ENCODE data around the gene FBXL17. TPM values are rescaled to one million over a fixed set of nuclear protein-coding genes. Genes with fewer than 3 reads are reported as not detected.

FBXL17 gene
- total and polyA plus RNA-seq, 4 donors, result 30.0 to 58.0 (median 40.3) TPM

DNA sequence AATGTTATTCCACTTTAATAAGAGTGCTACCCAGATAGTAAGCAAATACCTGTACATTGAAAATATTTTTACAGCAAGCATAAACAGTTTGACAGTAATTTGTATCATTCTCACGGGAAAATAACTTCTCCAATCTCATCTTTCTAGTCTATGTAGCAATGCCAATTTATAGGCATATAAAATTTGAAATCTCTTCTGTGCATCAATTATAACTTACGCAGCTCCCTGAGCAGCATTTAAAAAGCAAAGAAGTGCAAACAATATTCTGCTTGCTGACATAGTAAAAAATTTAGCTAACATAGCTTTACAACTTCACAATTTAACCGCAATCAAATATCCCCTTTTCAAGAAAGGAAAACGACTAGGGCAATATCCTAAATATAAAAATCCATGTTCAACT lies 257.3 kb downstream of the FBXL17 start:
- H3K27ac ChIP-seq (ENCODE audit: low read depth, low read length), result no peak overlapping the region
- no peaks in the 10 kb centered on the region for H3K9me3 ChIP-seq (ENCODE audit: control insufficient read depth, insufficient read depth, low read length)
- DNase-seq (ENCODE audit: low read depth in 4 of 6, low spot score in 6 of 6), result peak in 1 of 6 donors; percentile 74
- H3K4me1 ChIP-seq (ENCODE audit: control insufficient read depth, insufficient read depth, low read length), result no peaks in the 10 kb centered on the region
- H3K27me3 ChIP-seq (ENCODE audit: control insufficient read depth, insufficient read depth, low read length), result no peaks in the 10 kb centered on the region
- no CpG with 5 or more reads among the region's 4 CpGs for whole genome bisulfite sequencing (ENCODE audit: insufficient coverage)
- H3K36me3 ChIP-seq (ENCODE audit: control insufficient read depth, insufficient read depth, low read length), result no peaks in the 10 kb centered on the region
- no peak overlapping the region for H3K4me3 ChIP-seq (ENCODE audit: low read depth, low read length)

DNA sequence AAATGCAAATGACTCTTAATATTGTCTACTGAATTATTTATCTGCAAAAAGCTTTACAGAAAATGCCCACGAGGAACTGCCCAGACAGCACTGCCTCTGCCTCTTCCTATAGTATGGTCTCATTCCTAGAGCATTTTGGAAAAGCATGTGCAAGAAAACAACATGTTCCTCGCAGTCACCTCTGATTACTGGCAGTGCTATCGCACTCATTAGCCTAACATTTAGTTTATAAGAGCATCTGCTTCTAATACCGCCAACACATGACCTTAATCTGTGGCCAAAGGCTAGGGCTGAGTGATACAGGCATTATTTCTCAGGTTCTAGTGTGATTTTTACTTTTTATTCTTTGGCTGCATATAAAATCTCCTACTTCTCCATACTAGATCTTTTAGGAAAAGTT lies 259.2 kb downstream of the FBXL17 start:
- Histone ChIP-seq H3K27ac (ENCODE audit: low read depth, low read length) (no peak overlapping the region), H3K4me1 (ENCODE audit: control insufficient read depth, insufficient read depth, low read length) (no peaks in the 10 kb centered on the region), H3K36me3 (ENCODE audit: control insufficient read depth, insufficient read depth, low read length) (no peaks in the 10 kb centered on the region), H3K4me3 (ENCODE audit: low read depth, low read length) (no peak overlapping the region), H3K27me3 (ENCODE audit: control insufficient read depth, insufficient read depth, low read length) (no peaks in the 10 kb centered on the region), H3K9me3 (ENCODE audit: control insufficient read depth, insufficient read depth, low read length) (no peaks in the 10 kb centered on the region)
- DNase-seq (ENCODE audit: low read depth in 4 of 6, low spot score in 6 of 6), result peak in 1 of 6 donors; percentile 22
- WGBS (ENCODE audit: insufficient coverage), result 50% methylated on average over 1 of the region's 4 CpGs

- H3K27ac ChIP-seq (ENCODE audit: low read depth, low read length), result no peak overlapping the region
- no peaks in the 10 kb centered on the region for H3K4me1 ChIP-seq (ENCODE audit: control insufficient read depth, insufficient read depth, low read length)
- 100% methylated on average over 2 of the region's 2 CpGs for WGBS (ENCODE audit: insufficient coverage)
- H3K27me3 ChIP-seq (ENCODE audit: control insufficient read depth, insufficient read depth, low read length), result no peaks in the 10 kb centered on the region
- H3K4me3 ChIP-seq (ENCODE audit: low read depth, low read length), result no peak overlapping the region
- DNase-seq (ENCODE audit: low read depth in 4 of 6, low spot score in 6 of 6), result no peak
- H3K9me3 ChIP-seq (ENCODE audit: control insufficient read depth, insufficient read depth, low read length), result no peaks in the 10 kb centered on the region
- H3K36me3 ChIP-seq (ENCODE audit: control insufficient read depth, insufficient read depth, low read length), result no peaks in the 10 kb centered on the region
Observed at GRCh38 chr5:108118813-108119514, 262.9 kb downstream of the FBXL17 start.

DNA sequence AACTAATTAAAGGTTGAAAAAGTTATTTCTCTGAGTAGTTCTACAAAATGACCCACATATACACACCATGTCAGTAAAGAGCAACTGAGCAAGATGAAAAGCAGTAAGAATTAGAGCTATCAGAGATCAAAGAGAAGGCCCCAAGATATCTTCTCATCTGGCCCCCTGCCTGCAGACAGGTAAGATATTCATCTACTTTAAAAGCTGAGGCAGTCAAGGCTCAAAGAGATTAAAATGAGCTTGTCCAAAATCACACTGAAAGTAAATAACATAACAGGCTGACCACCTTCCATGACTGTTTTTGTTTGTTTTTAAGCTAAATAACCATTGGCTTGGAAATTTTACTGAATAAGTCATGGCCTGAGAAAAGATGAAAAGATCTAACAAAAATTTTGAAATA lies 266.2 kb downstream of the FBXL17 start:
- no peak for DNase-seq (ENCODE audit: low read depth in 4 of 6, low spot score in 6 of 6)
- no peak overlapping the region for H3K4me3 ChIP-seq (ENCODE audit: low read depth, low read length)
- H3K27me3 ChIP-seq (ENCODE audit: control insufficient read depth, insufficient read depth, low read length), result no peaks in the 10 kb centered on the region
- H3K36me3 ChIP-seq (ENCODE audit: control insufficient read depth, insufficient read depth, low read length), result no peaks in the 10 kb centered on the region
- H3K9me3 ChIP-seq (ENCODE audit: control insufficient read depth, insufficient read depth, low read length), result peaks cover 5% of the 10 kb centered on the region
- H3K4me1 ChIP-seq (ENCODE audit: control insufficient read depth, insufficient read depth, low read length), result no peaks in the 10 kb centered on the region
- no peak overlapping the region for H3K27ac ChIP-seq (ENCODE audit: low read depth, low read length)

GRCh38 chr5:108113950-108114349 lies 267.9 kb downstream of the FBXL17 start:
- Histone ChIP-seq H3K27me3 (ENCODE audit: control insufficient read depth, insufficient read depth, low read length) (no peaks in the 10 kb centered on the region), H3K4me1 (ENCODE audit: control insufficient read depth, insufficient read depth, low read length) (no peaks in the 10 kb centered on the region), H3K4me3 (ENCODE audit: low read depth, low read length) (no peak overlapping the region), H3K27ac (ENCODE audit: low read depth, low read length) (no peak overlapping the region), H3K36me3 (ENCODE audit: control insufficient read depth, insufficient read depth, low read length) (no peaks in the 10 kb centered on the region), H3K9me3 (ENCODE audit: control insufficient read depth, insufficient read depth, low read length) (peaks cover 5% of the 10 kb centered on the region)
- WGBS (ENCODE audit: insufficient coverage), result no CpG with 5 or more reads among the region's 2 CpGs
- no peak for DNase-seq (ENCODE audit: low read depth in 4 of 6, low spot score in 6 of 6)

- no peaks in the 10 kb centered on the region for H3K36me3 ChIP-seq (ENCODE audit: control insufficient read depth, insufficient read depth, low read length)
Observed at GRCh38 chr5:108111736-108112135, 270.2 kb downstream of the FBXL17 start.

DNA sequence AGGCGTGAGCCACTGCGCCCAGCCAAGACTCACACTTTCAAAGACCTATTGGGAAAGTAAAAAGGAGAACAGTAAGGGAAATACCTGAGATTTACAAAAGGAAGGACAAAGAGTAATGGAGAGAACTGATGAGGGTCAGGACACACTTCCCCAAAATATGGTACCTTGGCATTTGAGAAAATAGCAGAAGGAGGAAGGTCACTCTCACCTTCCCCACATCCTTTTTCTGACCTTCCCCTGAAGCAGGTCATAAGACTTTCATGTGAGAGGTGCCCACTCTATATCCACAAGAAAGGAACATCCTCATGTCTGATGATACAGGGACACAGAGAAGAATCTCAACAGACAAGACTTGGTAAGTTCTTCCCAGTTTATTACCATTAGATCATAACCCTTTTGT lies 272.8 kb downstream of the FBXL17 start:
- H3K9me3 ChIP-seq (ENCODE audit: control insufficient read depth, insufficient read depth, low read length), result peaks cover 5% of the 10 kb centered on the region
- DNase-seq (ENCODE audit: low read depth in 4 of 6, low spot score in 6 of 6), result no peak
- 100% methylated on average over 2 of the region's 2 CpGs for WGBS (ENCODE audit: insufficient coverage)
- no peak overlapping the region for H3K4me3 ChIP-seq (ENCODE audit: low read depth, low read length)
- H3K36me3 ChIP-seq (ENCODE audit: control insufficient read depth, insufficient read depth, low read length), result no peaks in the 10 kb centered on the region
- H3K27me3 ChIP-seq (ENCODE audit: control insufficient read depth, insufficient read depth, low read length), result no peaks in the 10 kb centered on the region
- H3K27ac ChIP-seq (ENCODE audit: low read depth, low read length), result no peak overlapping the region
- H3K4me1 ChIP-seq (ENCODE audit: control insufficient read depth, insufficient read depth, low read length), result no peaks in the 10 kb centered on the region

More at GRCh38 chr5:108111736-108112135, 270.2 kb downstream of the FBXL17 start:
- no peak for DNase-seq (ENCODE audit: low read depth in 4 of 6, low spot score in 6 of 6)
- no peak overlapping the region for H3K27ac ChIP-seq (ENCODE audit: low read depth, low read length)
- no peaks in the 10 kb centered on the region for H3K27me3 ChIP-seq (ENCODE audit: control insufficient read depth, insufficient read depth, low read length)
- H3K4me1 ChIP-seq (ENCODE audit: control insufficient read depth, insufficient read depth, low read length), result no peaks in the 10 kb centered on the region
- WGBS (ENCODE audit: insufficient coverage), result 83% methylated on average over 2 of the region's 2 CpGs
- H3K9me3 ChIP-seq (ENCODE audit: control insufficient read depth, insufficient read depth, low read length), result peaks cover 5% of the 10 kb centered on the region
- no peak overlapping the region for H3K4me3 ChIP-seq (ENCODE audit: low read depth, low read length)

DNA sequence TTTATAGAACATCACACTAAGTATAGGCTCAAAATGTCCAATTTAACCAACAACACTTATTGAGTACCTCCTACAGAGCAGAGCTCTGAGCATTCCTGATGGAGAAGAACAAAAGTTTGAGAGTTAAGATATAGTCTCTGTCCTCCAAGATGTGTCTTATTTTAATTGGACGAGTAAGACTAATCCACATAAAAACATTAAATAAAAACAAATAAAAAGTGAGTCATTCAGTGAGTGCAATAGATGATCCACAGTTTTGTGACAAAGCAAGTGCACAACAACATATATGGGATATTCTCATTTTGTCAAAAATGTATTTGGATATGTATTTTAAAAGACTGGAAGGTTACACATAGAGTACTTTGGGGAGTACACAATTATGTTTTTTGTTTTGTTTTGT lies 277.4 kb downstream of the FBXL17 start:
- H3K4me1 ChIP-seq (ENCODE audit: control insufficient read depth, insufficient read depth, low read length), result peaks cover 4% of the 10 kb centered on the region
- WGBS (ENCODE audit: insufficient coverage), result no CpG with 5 or more reads among the region's 1 CpG
- DNase-seq (ENCODE audit: low read depth in 4 of 6, low spot score in 6 of 6), result no peak
- H3K36me3 ChIP-seq (ENCODE audit: control insufficient read depth, insufficient read depth, low read length), result no peaks in the 10 kb centered on the region
- no peaks in the 10 kb centered on the region for H3K9me3 ChIP-seq (ENCODE audit: control insufficient read depth, insufficient read depth, low read length)
- H3K27ac ChIP-seq (ENCODE audit: low read depth, low read length), result no peak overlapping the region
- no peaks in the 10 kb centered on the region for H3K27me3 ChIP-seq (ENCODE audit: control insufficient read depth, insufficient read depth, low read length)
- H3K4me3 ChIP-seq (ENCODE audit: low read depth, low read length), result no peak overlapping the region

DNA sequence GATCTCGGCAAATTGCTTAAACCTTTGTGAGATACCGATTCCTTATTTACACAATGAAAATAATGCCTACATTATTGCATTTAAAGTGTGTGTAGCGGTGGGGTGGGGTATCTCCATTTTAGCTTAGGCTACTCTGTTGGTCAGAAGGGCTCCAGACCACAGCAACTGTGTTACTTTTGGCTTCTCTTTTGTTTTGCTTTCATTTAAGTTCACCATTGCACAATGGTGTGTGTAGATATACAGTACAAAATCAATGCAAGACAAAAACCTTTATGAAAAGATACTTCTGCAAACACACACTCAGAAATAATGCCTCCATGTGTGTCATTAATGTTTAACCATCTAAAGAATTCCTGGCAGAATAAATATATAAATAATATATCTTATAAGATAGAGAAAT lies 279.4 kb downstream of the FBXL17 start:
- H3K9me3 ChIP-seq (ENCODE audit: control insufficient read depth, insufficient read depth, low read length), result no peaks in the 10 kb centered on the region
- H3K4me1 ChIP-seq (ENCODE audit: control insufficient read depth, insufficient read depth, low read length), result peaks cover 4% of the 10 kb centered on the region
- H3K4me3 ChIP-seq (ENCODE audit: low read depth, low read length), result no peak overlapping the region
- DNase-seq (ENCODE audit: low read depth in 4 of 6, low spot score in 6 of 6), result no peak
- H3K27ac ChIP-seq (ENCODE audit: low read depth, low read length), result no peak overlapping the region
- no peaks in the 10 kb centered on the region for H3K36me3 ChIP-seq (ENCODE audit: control insufficient read depth, insufficient read depth, low read length)
- WGBS (ENCODE audit: insufficient coverage), result no CpG with 5 or more reads among the region's 3 CpGs
- no peaks in the 10 kb centered on the region for H3K27me3 ChIP-seq (ENCODE audit: control insufficient read depth, insufficient read depth, low read length)

DNA sequence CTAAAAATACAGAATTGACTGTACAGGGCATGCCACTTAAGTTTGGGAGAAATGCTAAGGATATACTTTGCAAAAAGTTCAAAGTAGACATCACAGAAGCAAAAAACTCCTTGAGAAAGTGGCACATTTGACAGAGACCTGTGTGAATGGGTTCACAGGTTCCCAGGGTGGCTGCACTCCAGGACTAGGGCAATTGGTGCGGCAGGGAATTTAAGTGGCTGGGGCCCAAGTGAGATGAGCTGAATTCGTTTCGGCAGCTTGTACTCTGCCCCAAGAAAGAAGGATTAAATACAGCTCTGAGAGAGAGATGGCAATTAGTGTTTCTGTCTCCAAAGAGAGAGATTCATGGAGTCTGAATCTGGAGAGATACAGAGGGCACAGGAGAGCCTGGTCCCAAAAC lies 280.1 kb downstream of the FBXL17 start:
- peak in 3 of 6 donors; percentile 43 to 73 (median 65) for DNase-seq (ENCODE audit: low read depth in 4 of 6, low spot score in 6 of 6)
- WGBS (ENCODE audit: insufficient coverage), result 14% methylated on average over 1 of the region's 3 CpGs
- Histone ChIP-seq H3K4me1 (ENCODE audit: control insufficient read depth, insufficient read depth, low read length) (peaks cover 4% of the 10 kb centered on the region), H3K36me3 (ENCODE audit: control insufficient read depth, insufficient read depth, low read length) (no peaks in the 10 kb centered on the region), H3K27ac (ENCODE audit: low read depth, low read length) (peak overlapping the region; percentile 65), H3K27me3 (ENCODE audit: control insufficient read depth, insufficient read depth, low read length) (no peaks in the 10 kb centered on the region), H3K9me3 (ENCODE audit: control insufficient read depth, insufficient read depth, low read length) (no peaks in the 10 kb centered on the region), H3K4me3 (ENCODE audit: low read depth, low read length) (no peak overlapping the region)
